ENCODE measurements around the gene MACC1.

The MACC1 gene

DNA sequence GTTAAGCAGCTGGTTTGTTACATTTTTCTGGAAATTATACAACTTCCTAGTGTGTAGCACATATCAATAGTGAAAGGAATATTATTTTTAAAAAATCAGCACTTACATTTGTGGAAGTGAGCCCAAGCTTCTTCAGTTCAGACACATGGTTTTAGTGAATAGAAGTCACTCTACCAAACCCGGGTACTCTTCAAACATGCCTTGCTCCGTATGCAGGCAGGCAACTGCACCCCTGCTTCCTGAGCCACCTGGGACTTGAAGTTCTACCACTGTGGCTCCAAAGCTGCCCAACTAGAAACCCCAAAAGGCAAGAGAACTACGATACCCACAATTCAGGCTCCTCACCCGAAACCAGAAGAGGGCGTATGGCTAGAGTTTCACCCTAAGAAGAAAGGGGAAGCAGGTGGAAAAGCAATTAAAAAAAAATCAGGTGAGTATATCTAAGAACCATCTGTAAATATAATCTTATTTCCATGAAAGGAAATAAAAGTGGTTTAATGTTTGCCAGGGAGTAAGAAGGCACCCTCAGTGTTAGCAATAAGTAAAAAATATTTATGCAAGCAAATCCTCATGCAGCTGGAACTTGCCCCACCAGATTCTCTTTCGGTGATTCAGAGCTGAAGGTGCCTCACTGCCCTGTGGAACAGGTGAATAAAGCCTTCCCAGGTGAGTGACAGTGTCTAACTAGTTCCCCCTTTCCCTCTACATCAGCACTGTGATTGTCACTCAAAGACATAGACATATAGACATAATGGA is at the start of gene MACC1:
Gene MACC1 (minus strand): TSS at position 192 of the 756 bp plus-strand sequence. CDS start 55,522 bp downstream, outside the sequence.
- no peak for DNase-seq (ENCODE audit: low read depth)

DNA sequence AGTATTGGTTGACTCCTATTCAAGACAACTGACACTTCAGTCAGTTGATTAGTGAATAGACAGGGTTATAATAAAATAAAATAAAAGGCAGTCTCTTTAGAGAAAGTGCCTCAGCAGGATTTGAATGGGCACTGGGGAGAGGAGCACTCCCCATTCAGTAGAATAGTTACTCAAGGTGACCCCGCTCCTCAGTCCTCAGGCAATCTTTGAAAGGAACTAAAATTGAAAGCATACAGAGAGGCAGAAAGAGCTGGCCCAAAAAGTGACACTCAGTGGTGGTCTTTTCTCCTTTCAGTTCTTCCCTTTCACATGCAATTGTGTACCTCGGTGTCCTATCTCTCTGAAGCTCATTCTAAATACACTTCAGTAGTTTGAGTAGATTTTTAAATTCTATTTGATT is 47.4 kb upstream of the MACC1 start:
- DNase-seq (ENCODE audit: low read depth) = no peak

- DNase-seq (ENCODE audit: low read depth) = no peak
These were observed 43.0 kb upstream of the MACC1 start for GRCh38 chr7:20260223-20260622.

- no peak for DNase-seq (ENCODE audit: low read depth)
These were observed 40.0 kb upstream of the MACC1 start for GRCh38 chr7:20257212-20257611.

DNA sequence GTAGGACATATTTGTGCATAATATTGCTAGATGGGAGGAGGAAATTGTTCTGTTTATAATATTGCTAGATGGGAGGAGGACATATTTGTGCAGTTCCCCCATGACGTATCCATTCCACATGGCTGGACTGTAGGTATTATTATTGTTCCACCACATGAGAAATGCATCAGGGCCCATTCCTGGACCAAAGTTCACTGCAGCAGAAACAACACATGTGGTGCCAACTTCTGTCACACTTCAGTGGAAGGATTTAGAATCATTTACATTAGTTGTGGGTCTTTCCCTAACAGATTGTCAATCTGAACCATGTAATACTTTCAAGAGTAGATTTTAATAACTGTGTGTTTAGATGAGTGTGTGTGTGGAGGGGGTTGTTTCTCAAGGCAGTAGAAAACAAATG is 32.7 kb upstream of the MACC1 start:
- DNase-seq (ENCODE audit: low read depth) = no peak

- DNase-seq (ENCODE audit: low read depth) = no peak
These were observed 32.2 kb upstream of the MACC1 start for GRCh38 chr7:20249376-20249775.

DNA sequence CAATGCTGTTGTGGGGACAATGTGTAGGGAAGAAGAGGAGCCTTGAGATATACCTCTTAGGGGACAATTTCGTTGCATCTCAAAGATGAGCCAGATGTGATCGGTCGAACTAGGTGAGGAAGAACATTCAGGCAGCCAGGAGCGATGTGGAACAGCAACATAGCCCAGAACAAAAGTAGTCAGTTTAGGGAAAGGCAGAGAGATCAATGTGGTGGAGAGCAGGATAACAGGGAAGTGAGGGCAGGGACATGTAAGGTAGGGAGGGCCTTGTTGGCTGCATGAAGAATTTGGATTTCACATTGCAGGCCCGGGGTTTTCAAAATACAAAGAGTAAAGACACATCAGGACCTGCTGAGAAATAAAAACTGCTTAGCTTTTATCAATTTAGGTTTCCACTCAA is 29.1 kb upstream of the MACC1 start:
- no peak for DNase-seq (ENCODE audit: low read depth)

DNA sequence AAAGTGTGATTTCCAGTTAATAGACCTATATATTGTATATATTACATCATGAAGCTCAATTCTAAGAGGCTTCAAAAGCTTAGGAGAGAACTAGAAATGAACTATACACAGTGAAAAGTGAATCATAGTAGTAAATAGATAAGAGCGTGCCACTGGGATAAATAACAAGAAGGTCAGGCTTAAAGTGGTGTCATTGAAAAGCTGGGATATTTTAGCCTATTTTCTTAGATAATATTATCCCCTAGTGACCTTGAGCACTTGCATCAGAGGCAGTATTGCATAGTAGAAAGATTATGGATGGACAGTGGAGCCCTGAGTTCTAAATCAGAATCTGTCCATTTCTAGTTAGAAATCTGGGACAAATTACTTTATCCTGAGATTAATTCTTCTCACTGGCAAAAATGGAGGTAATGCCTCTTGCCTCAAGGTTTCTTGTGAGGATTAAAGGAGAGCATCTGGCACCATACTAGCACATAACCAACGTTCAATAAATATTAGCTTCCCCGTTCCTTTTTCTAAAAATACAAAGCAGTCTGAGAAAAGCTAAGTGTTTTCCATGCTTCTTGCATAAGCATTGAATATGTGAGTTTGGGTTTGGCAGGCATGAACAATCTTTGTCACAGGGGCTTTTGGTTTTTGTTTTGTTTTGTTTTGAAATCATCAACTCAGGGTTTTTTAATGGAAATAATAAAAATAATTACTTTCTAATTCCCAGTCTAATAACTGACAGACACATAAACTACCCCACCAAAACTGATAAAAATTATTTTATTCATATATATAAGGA is 27.3 kb upstream of the MACC1 start:
- peak; percentile 70 for DNase-seq (ENCODE audit: low read depth)

DNA sequence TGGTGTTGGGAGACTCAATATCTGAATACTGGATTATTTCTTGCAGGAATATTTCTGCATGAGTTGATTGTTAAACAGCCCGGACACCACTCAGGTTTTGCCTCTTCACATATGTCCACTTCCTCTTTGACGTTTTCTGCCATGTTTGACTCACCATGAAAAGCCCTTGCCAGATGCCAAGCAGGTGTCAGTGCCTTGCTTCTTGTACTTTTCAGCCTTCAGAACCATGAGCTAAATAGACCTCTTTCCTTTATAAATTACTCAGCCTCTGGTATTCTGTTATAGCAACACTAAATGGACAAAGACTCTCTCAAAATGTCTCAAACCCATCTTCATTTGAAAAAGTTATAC is 24.7 kb upstream of the MACC1 start:
- no peak for DNase-seq (ENCODE audit: low read depth)

DNA sequence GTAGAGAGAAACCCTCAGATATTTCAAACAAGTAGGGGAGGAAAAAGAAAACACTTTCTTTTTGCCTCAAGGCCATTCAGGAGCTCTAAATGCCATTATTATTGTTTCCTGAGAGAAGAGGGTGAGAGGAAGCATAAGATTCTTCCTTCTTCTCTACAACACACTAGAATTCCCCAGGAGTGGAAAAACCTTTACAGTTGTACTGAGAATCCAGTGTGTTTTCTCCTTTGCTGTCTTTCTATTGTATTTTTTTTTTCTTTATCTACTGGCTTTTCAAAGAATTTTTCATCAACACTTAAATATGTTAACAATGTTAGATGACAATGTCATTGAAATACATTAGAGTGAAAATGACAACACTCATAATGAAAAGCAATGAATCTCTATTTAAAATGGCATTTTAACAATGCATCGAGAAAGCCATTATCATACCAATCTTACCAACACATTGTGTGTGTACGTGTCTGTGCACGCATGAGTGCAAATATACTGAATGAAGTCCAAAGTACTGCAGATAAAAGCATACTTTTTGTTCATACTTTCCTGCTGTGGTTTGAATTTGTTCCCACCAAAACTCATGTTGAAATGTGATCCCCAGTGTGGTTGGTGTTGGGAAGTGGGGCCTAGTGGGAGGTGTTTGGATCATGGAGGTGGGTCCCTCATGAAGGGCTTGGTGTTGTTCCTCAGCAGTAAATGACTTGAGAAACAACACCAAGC is 24.2 kb upstream of the MACC1 start:
- peak; percentile 16 for DNase-seq (ENCODE audit: low read depth)

DNA sequence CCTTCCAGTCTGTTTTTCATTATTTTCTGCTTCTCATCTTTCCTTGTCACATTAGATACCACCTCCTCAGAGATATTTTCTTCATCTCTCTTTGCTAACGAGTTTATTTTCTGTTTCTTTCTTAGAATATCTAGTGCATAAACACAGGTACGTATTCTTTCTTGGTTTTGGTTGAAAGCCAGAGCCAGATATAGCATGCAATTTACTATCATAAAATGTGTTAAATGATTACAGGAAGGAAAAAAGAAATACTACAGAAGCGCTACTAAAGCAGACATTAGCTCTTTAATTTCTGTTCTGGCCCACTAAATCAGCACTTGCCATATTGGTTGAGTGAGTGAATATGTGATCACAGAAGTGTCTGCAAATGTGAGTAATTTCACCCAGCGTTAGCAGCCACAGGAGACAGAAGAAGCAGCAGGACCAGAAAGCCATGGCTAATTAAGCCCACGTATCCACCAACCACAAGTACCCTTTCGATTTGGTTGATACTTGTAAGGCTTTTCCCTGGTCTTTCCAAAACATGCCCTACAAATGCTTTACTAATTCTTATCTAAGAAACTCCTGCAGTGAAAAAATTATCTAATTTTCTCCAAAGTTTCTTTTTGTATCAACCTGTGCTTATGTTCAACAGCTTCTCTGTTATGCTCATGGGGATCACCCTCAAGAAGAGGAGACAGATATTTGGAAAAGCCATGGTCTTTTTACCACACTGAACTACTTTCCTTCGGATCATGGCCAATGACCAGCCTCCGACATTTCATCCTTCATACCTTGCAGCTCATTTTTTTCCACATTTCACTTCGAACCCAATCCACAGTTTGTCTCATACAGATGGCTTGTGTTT is 23.1 kb upstream of the MACC1 start:
- no peak for DNase-seq (ENCODE audit: low read depth)

DNA sequence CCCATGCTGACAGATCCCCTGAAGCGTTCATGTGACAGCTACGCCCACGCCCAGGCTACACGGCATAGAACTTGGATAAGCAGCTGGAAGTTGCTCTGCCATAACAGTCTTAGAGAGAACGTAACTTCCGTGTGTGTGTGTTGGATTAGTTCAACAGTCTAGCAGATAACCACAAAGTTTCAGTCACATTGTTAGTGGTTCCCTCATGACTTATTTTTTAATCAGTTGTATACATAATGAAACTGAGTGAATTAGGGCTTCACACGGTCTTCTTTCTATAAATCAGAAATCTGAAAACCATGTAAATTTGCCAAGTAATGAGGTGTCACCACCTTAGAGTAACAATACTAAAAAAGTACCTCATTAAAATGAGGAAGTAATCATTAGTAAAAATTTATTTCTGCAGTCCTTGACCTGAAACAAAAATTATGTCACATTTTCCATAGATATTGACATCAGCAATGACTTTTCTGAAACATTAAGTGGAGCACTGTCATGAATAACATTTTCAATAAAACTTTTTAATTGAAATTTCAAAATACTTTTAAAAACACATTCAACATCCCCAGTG is 21.7 kb upstream of the MACC1 start:
- DNase-seq (ENCODE audit: low read depth) = no peak

- DNase-seq (ENCODE audit: low read depth) = no peak
These were observed 21.1 kb upstream of the MACC1 start for GRCh38 chr7:20238194-20238753.

DNA sequence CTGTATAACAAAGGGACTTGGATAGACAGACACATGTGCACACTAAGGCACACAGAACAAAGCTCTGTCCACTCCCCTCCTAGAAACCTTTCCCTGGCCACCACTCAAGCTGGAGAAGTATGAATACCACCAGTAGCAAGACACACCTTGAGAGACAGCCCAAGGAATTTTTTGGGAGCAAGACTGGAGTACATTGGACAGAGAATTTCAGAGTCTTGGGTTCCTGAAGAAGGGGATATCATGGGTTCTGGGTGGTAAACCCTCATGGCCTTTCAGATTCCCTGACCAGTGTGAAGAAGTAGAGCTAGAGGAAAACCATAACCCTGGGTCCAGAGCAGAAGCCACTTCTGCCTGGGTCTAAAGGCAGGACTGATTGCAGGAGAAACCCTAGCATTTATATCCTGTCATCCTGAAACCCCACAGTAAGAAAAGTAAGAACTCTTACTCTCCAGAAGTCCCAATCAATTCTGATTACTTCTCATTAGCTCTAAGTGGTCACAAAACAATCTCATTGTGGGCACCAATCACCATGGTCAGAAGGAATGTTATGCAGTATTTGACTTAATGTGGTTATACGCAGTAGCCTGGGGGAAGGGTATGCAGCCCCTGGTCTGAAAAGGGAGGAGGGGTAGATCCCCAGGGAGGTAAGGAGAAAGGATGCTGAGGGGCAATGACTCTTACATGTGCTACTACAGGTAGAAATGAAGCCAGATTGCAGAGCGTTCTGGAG is 20.4 kb upstream of the MACC1 start:
- DNase-seq (ENCODE audit: low read depth) = no peak

GRCh38 chr7:20236790-20237189 is 19.6 kb upstream of the MACC1 start:
- peak; percentile 53 for DNase-seq (ENCODE audit: low read depth)

DNA sequence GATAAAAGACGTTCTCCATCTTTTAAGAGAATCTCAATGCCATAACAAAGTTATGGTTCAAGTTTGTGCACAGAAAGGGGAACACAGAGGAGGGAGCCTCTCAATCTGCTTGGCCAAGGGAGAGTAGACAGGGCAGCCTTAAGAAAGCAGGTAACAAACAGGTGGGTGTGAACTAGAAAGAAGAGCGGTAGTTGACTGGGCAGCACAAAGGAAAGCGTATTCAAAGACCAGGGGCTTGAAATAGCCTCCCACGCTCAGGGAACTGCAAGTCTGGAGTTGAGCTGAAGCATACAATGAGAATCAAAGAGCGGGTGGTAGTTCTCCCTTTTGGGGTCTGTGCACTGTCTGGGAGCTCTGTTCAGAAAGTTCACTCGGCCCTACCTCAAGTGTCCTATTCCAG is 18.9 kb upstream of the MACC1 start:
- no peak for DNase-seq (ENCODE audit: low read depth)

GRCh38 chr7:20235288-20235687 is 18.1 kb upstream of the MACC1 start:
- no peak for DNase-seq (ENCODE audit: low read depth)

DNA sequence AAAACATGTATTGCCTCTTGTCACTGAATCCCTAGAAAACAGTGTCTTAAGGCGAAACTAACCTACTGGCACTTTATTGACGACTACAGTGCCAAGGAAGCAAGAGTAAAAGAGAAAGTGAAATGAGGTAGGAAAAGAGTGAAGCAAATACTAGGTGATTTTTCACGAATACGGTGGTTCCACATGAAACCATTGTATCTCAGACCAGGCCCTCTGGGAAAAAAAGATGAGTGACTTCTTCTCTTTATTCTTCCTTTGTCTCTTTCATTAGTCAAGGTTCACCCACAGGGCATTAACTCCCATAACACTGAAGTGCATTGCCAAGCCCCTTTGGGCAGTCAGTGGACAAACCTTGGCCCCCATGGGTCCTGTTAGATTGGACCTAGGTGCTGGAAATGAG is 16.2 kb upstream of the MACC1 start:
- no peak for DNase-seq (ENCODE audit: low read depth)

GRCh38 chr7:20232848-20233247 is 15.7 kb upstream of the MACC1 start:
- no peak for DNase-seq (ENCODE audit: low read depth)

- peak; percentile 87 for DNase-seq (ENCODE audit: low read depth)
These were observed 12.7 kb upstream of the MACC1 start for GRCh38 chr7:20229646-20230500.
